GM18951 (cell line): Measurements from ENCODE around the gene LCE6A.

Experiments used
- POLR2A ChIP-seq: IDR thresholded peaks from 4 replicates; pipeline ENCODE4 v1.6.1; 2011; ENCODE audit warnings: mild to moderate bottlenecking; ENCODE audit not compliant: insufficient read length, insufficient read depth; ENCODE audit errors: extremely low read depth
- in situ Hi-C: fragments of 300-500 bp; cut with MboI; formaldehyde crosslinking; loops from one replicate; pipeline ENCODE4 v1.12.0; 2022; ENCODE audit warnings: low sequenced_read_pairs, mixed read lengths, inconsistent platforms; ENCODE audit not compliant: unreplicated experiment

LCE6A gene

GRCh38 chr1:152859696-152860095 lies 17.0 kb downstream of the LCE6A start, which contains the start of gene LCE7A:
Gene LCE7A (plus strand): TSS chr1:152859996. CDS start chr1:152860698, 702 bp downstream.
- TF ChIP-seq POLR2A = no peak
- in situ Hi-C loops = no loop called here

- in situ Hi-C loops = no loop called here
- no peak for TF ChIP-seq POLR2A
Measured at GRCh38 chr1:152860129-152860528, 17.5 kb downstream of the LCE6A start.

- in situ Hi-C loops = no loop called here
- no peak for TF ChIP-seq POLR2A
Measured at GRCh38 chr1:152861374-152861773, 18.7 kb downstream of the LCE6A start.

GRCh38 chr1:152864443-152864842 lies 21.8 kb downstream of the LCE6A start:
- in situ Hi-C loops = no loop called here
- TF ChIP-seq POLR2A = no peak

GRCh38 chr1:152866321-152866720 lies 23.7 kb downstream of the LCE6A start:
- in situ Hi-C loops = no loop called here
- TF ChIP-seq POLR2A = no peak

- TF ChIP-seq POLR2A = no peak
- in situ Hi-C loops = no loop called here
Measured at GRCh38 chr1:152869808-152870419, 27.3 kb downstream of the LCE6A start.

GRCh38 chr1:152870831-152871730 lies 28.4 kb downstream of the LCE6A start:
- no peak for TF ChIP-seq POLR2A
- in situ Hi-C loops = no loop called here

- in situ Hi-C loops = no loop called here
- TF ChIP-seq POLR2A = no peak
Measured at GRCh38 chr1:152871731-152872126, 29.1 kb downstream of the LCE6A start.

- in situ Hi-C loops = no loop called here
Measured at GRCh38 chr1:152873495-152873894, 30.8 kb downstream of the LCE6A start.

GRCh38 chr1:152876827-152877226 lies 34.2 kb downstream of the LCE6A start:
- no peak for TF ChIP-seq POLR2A
- in situ Hi-C loops = no loop called here

More at GRCh38 chr1:152873495-152873894, 30.8 kb downstream of the LCE6A start:
- no peak for TF ChIP-seq POLR2A

- no peak for TF ChIP-seq POLR2A
- in situ Hi-C loops = no loop called here
Measured at GRCh38 chr1:152878042-152878441, 35.4 kb downstream of the LCE6A start, which contains the start of gene SMCP. Gene SMCP (plus strand): TSS chr1:152878322. CDS start chr1:152884423, 6,101 bp downstream.

- in situ Hi-C loops = no loop called here
- TF ChIP-seq POLR2A = no peak
Measured at GRCh38 chr1:152879559-152880198, 37.0 kb downstream of the LCE6A start.

GRCh38 chr1:152880316-152880715 lies 37.7 kb downstream of the LCE6A start:
- TF ChIP-seq POLR2A = no peak
- in situ Hi-C loops = no loop called here

- in situ Hi-C loops = no loop called here
Measured at GRCh38 chr1:152880907-152881306, 38.3 kb downstream of the LCE6A start.

GRCh38 chr1:152884085-152884484 lies 41.4 kb downstream of the LCE6A start:
- in situ Hi-C loops = no loop called here
- no peak for TF ChIP-seq POLR2A

More at GRCh38 chr1:152880907-152881306, 38.3 kb downstream of the LCE6A start:
- no peak for TF ChIP-seq POLR2A
